Cardiac fibroblast (primary cell): ENCODE measurements around the gene TMEM72.
"Not testable (repeated sequence)": the region's sequence is repeated elsewhere in the genome, so short reads cannot be mapped to it uniquely, and the experiment has no call there.

Source experiments
- DNase-seq, 2 donors: peaks; one replicate each; pipeline versions ENCODE4 v3.0.0 to v3.0.0-alpha.2; 2010; ENCODE audit warnings: low read depth in 2 of 2
- H3K4me3 ChIP-seq, 2 donors: replicated peaks in 1 of 2; 1 replicate in 1 of 2; 2 replicates in 1 of 2; pipeline ENCODE4 v1.5.1; 2011; ENCODE audit warnings: low read depth in 2 of 2, low read length in 2 of 2, mild to moderate bottlenecking in 2 of 2, moderate library complexity in 1 of 2
- TF ChIP-seq, protein P1 (sequence below): IDR thresholded peaks from one replicate; pipeline ENCODE4 v1.5.1; 2011; ENCODE audit warnings: low read depth, mild to moderate bottlenecking, low read length, inconsistent platforms

TMEM72 gene

DNA sequence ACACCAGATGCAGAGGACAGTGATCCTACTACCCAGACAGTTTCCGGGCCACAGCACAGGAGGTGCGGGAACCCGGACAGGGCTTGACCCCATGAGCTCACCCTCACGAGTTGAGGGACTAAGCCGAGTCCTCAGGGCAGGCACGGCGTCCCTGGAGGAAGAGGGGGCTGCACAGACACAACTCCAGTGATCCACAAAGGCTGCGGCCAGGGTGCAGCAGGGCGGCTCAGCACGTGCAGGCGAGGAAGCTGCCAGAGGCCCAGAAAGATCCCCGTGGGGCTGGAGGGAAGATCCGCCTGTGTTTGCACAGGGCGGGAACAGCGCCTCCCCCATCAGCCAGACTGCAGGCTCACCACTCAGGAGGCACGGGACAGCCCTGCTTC is 45.9 kb upstream of the TMEM72 start:
- no peak for DNase-seq
- peak overlapping the region in 1 of 2 donors; percentile 64 for H3K4me3 ChIP-seq

DNA sequence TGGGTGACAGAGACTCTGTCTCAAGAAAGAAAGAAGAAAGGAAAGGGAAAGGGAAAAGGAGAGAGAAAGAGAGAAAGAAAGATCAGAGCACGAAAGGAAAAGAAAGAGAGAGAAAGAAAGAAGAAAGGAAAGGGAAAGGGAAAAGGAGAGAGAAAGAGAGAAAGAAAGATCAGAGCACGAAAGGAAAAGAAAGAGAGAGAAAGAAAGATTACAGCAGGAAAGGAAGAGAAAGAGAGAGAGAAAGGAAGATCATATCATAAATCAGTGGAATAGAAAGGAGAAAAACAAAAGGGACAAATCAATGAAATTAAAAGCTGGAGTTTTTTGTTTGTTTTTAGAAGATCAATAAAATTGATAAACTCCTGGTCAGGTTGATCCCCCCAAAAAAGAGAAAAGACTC is 44.8 kb upstream of the TMEM72 start:
- H3K4me3 ChIP-seq, DNase-seq: not testable (repeated sequence)

More for the DNA sequence above, 45.9 kb upstream of the TMEM72 start:
- TF ChIP-seq, protein P1, sequence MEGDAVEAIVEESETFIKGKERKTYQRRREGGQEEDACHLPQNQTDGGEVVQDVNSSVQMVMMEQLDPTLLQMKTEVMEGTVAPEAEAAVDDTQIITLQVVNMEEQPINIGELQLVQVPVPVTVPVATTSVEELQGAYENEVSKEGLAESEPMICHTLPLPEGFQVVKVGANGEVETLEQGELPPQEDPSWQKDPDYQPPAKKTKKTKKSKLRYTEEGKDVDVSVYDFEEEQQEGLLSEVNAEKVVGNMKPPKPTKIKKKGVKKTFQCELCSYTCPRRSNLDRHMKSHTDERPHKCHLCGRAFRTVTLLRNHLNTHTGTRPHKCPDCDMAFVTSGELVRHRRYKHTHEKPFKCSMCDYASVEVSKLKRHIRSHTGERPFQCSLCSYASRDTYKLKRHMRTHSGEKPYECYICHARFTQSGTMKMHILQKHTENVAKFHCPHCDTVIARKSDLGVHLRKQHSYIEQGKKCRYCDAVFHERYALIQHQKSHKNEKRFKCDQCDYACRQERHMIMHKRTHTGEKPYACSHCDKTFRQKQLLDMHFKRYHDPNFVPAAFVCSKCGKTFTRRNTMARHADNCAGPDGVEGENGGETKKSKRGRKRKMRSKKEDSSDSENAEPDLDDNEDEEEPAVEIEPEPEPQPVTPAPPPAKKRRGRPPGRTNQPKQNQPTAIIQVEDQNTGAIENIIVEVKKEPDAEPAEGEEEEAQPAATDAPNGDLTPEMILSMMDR: no peak

DNA sequence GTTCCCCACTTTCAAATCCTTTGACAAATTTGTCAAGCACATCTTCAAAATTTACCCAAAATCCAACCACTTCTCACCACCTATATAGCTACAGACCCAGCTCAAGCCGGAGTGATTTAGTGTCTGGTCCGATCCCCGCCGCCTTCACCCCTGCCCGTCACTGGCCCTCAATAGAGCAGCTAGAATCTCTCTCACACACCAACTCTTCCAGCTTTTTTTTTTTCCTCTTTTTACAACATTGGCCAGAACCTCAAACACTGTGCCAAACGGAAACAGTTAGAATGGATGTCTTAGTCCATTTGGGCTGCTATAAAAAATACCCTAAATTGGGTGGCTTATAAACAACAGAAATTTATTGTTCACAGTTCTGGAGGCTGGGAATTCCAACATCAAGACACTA is 41.1 kb upstream of the TMEM72 start:
- no peak for DNase-seq

DNA sequence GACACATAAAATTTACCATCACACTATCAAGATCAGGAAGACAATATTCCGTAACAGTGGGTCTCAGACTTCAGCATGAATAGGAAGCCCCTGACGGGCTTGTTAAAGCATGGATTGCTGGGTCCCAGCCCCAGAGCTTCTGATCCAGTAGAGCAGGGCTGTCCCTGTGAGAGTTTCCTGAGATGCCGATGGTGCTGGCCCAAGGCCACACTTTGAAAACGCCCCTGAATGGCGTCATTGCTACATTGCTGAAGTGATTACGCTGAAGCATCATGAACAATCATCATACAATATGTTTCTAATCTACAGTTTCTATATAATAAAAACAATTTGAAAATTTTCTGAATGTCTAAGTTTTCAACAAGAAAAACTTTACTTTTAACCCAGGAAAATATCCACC is 38.0 kb upstream of the TMEM72 start:
- peak; percentile 48 to 79 for DNase-seq
- TF ChIP-seq, protein P1: no peak
- H3K4me3 ChIP-seq: no peak overlapping the region

More for the DNA sequence above, 41.1 kb upstream of the TMEM72 start:
- TF ChIP-seq, protein P1: no peak
- no peak overlapping the region for H3K4me3 ChIP-seq

DNA sequence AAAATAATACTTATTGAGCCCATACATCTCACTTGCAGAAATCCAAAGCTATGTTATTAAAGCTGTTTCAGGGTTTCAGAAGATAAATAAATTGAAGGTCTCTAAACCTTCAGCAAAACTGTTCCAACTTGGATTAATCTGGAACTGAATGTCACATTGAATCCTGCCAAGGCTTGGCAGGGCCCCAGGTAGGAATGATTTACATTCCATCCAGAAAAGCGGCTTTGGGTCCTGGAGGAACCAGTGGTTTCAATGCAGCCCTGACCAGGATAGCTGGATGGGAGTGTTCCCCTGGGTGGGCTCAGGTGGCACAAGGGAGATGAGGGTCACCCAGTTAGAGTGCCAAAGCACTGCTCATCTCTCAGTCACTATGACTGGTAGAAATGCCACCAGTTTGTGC is 37.0 kb upstream of the TMEM72 start:
- TF ChIP-seq, protein P1: no peak
- no peak overlapping the region for H3K4me3 ChIP-seq
- peak in 1 of 2 donors; percentile 66 for DNase-seq

DNA sequence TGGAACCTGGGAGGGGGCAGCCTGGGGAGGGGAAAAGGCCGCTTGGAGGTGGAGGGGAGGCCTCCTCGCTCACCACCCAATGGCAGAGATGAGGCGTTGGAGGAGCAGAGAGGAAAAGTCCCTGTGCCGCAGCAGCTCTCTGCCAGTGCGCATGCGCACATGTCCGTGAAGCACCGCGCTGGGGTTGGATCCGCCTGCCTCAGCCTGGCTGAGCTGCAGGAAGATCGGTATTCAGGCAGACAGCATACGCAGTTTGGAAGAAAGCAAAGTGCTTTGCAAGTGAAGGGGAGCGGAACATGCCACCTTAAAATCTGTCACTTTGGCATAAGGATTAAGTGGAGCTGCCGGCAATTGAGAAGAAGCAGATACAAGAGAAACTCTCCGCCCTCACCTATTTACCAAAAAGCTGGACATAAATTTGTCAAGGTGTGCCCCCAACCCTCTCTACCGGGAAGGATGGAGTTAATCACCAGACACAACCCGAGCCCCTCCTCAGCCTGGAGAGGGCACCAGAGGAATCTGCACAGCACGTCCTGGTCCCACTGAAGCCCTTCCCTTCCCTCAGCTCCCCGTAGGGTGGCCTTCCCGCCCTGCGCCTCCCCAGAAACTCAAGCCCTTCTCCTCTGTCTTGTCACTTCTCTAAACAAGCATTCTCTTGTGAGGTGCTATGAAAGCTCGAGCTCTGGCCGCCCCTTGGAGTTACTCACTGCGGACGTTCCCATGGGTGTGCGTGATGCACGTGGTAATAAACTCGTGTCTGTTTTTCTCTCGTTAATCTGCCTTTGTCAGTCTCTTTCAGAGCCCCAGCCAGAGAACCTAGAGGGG is 32.2 kb upstream of the TMEM72 start:
- DNase-seq: peak; percentile 86 to 91
- peak overlapping the region; percentile 24 to 53 for H3K4me3 ChIP-seq
- TF ChIP-seq, protein P1: no peak

DNA sequence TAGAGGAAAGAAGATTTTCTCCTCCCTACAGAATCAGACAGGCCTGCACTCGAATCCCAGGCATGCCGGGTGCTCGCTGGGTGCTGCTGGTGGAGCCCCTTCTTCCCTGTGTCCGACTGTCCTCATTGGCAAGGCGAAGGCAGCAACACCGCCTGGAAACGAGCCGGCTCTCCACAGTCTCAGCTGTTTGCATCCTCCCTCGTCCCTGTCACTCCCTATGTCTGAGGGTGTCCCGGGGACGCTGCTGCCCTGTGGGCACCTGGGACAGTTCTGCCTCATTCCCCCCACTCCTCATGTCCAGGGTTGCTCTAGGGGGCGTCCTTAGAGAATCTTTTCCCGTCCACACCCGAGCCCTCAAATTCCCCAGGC is 31.6 kb upstream of the TMEM72 start:
- peak overlapping the region in 1 of 2 donors; percentile 53 for H3K4me3 ChIP-seq
- TF ChIP-seq, protein P1: no peak
- DNase-seq: no peak
